HG02885 (cell line): ENCODE measurements around the gene YBX1.

Experiments
- ATAC-seq: cut with Tn5 transposase; IDR thresholded peaks from one replicate; pipeline ENCODE4 v1.9.1; 2021; ENCODE audit warnings: mild to moderate bottlenecking; ENCODE audit not compliant: unreplicated experiment, poor library complexity

The YBX1 gene

GRCh38 chr1:42733415-42734200, 51.4 kb downstream of the YBX1 start:
- ATAC-seq = no peak

- no peak for ATAC-seq
These were observed 52.2 kb downstream of the YBX1 start for GRCh38 chr1:42734201-42735035.

GRCh38 chr1:42735056-42735455, 52.8 kb downstream of the YBX1 start:
- no peak for ATAC-seq

DNA sequence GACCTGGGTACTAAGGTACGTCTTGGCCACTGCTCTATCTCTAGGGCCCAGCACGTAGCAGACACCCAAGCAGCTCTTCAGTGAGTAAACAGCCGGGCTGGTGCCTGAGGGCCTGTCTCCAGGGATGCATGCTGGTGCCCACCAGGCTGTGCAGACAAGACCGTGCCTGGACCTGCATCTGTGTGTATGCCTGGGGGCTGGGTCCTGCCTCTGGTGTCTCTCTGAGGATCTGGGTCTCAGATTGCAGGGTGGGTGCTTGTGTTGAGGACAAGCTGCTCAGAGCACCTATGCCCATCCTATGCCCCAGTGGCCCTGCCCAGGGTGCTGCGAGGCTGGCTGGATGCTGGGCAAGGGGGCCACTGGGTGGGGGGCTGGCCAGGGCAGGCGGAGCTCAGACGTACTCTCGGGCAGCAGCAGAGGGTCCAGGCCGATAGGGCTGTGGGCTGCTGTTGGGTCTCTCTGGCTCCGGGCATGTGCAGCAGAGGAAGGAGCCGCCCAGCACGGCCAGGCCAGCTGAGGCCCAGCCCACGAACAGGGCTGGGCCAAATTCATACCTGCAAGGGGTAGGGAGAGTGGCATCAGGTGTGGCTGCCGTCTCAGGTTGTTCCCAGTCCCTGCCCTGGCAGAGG, 53.4 kb downstream of the YBX1 start:
- ATAC-seq = no peak

GRCh38 chr1:42736152-42736551, 53.9 kb downstream of the YBX1 start:
- no peak for ATAC-seq

GRCh38 chr1:42736571-42737200, 54.5 kb downstream of the YBX1 start:
- no peak for ATAC-seq

DNA sequence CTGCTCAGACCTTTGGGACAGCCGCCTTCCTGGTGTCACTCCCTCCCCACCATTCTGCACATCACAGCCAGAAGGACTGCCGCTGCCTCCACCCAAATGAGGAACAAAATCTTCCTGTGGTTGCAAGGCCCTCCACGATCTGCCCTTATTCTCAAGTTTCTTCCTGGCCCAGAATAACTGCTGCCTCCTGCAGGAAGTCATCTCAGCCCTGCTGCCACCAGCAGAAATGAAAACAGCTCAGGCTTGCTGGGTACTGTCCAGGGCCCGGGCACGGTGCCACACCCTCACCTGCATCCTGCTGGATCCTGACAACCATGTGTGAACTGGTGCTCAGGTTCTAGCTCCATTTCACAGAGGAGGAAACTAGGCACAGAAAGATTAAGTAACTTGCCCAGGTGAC, 55.0 kb downstream of the YBX1 start:
- no peak for ATAC-seq

DNA sequence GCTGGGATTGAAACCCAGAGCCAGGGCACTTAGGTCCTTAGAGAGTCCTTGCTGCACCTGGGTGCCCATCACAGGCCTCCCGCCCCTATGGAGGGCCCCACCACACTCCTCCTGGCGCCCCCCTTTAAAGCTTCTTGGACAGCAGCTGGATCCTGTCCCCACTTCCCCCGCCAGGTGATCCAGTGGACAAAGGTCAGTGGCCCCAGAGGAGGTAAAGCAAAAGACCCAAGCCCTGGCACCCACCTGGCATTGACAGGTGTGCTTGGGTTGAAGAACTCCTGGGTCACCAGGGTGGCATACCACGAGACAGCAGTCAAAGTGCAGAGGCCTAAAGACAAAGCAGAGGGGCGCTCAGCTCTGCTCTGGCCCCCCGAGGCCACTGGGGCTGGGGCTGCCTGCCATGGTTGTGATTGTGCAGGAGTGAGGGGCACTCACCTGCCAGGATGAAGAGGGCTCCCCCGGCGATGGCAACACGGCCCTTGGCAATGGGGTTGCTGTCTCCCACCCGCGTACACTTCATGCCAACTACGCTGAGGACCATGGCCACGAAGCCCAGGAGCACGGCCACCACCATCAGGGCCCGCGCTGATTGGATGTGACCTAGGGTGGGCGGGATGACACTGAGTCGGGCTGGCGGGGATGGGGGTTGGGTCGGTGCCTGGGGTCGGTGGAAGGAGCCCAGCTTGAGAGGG, 55.9 kb downstream of the YBX1 start:
- no peak for ATAC-seq

DNA sequence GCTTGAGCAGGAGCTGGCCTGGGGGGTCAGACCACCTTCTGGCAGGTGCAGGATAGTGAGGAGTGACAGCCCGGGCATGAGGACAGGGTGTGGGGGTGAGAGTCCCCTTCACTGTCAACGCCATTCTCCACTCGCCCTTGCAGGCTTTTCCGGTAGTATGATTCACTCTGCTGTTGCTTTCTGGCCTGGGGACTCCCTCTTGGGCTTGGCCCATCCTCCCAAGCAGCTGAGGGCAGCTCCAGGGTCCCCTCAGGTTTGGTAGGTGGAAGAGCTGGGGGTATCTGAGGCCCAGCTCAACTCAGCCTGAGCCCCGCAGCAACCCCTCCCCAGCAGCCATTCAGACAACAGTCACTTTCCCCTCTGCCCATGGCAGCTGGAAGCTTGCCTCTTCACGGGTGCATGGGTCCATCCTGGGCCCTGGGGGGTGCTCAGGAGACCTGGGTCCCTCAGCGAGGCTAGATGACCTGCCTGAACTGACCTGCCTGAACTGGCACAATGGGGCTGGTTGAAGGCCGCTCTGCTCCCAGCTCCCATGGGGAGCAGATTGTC, 56.5 kb downstream of the YBX1 start:
- no peak for ATAC-seq

DNA sequence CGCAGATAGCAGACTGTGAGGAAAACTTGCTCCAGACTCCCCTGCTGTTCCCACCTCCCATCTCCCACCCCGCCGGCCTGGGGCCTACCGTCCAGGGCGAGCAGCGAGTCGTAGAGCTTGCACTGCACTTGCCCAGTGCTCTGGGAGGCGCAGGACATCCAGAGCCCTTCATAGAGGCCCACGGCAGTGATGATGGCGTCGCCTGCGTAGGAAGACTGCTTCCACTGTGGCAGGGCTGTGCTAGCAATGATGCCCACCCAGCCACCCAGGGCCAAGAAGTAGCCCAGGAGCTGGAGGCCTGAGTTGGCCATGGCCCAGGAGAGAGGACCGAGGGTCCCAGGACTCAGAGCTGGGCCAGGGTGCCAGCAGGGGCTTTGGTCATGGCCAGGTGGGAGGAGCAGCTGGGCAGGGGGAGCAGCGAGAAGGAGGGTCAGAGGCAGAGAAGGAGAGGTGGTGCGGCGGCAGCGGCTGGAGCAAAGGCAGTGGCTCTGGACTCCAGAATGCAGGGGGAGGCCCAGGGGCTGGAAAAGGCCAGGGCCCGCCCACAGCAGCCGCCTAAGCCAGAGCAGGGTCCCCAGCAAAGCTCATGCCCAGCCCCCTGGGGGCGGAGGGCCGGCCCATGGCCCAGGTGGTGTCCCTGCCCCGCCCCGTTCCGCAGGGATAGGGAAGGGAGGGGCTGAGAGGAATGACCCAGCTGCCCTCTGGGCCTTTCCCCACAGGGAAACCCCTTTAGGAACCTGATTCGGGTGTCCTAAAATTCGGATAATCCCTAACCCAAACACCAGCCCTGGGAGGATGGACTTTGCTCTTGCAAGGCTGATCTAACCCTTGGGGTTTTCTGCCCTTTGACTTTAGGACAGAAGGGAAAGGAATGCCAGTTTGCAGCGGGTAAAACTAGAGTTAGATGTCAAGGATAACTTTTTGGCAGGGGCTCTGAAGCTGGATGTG, 57.8 kb downstream of the YBX1 start, which contains the start of gene CLDN19:
TSS of gene CLDN19 (minus strand) at position 484 of the 948 bp plus-strand sequence. CDS start at position 311, 173 bp downstream.
- no peak for ATAC-seq

GRCh38 chr1:42740851-42741580, 58.8 kb downstream of the YBX1 start:
- ATAC-seq = no peak

GRCh38 chr1:42741706-42742105, 59.5 kb downstream of the YBX1 start:
- no peak for ATAC-seq

- ATAC-seq = no peak
These were observed 59.9 kb downstream of the YBX1 start for GRCh38 chr1:42742141-42742540.

DNA sequence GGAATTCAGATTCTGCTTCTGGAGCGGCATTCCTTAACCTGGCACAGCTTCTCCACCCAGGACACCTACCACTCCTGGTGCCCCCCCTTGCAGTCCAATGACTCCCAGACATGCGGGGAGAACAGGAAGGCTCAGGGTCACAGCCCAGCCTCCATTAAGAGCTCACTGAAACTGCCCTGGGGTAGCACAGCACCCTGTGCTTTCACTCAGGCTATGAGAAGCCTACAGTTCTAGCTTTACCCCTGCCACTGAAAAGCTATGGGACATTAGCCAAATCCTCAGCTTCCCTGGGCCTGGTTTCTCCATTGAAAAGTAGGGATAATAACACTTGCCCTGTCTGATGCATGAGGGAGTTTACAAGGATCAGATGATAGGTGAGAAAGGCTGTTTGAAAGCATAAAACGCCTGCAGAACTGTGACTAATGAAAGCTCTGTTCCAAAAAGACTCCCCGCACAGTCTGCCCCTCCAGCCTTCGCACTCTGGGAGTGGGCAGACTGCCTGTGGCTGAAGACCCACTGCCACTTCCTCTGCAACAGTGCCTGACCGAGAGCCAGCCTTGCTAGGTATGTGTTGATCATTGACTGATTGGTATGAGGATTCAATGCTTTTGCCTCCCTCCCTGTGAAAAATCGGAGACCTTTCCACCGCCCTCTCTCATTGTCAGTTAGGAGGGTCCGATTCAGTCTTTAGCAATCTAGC, 60.5 kb downstream of the YBX1 start:
- no peak for ATAC-seq

- ATAC-seq = no peak
These were observed 61.3 kb downstream of the YBX1 start for GRCh38 chr1:42743317-42744147.

DNA sequence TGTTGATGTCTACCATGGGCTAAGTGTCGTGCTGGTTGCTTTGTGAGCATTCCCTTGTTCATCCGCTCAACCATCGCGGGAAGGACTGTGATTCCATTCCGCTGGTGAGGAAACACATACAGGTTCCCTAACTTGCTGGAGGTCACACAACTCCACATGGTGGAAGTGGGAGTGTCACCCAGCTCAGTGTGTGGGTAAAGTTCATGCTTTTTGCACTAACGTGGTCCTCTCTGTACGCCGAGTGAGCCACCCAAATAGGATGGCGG, 61.9 kb downstream of the YBX1 start:
- ATAC-seq = no peak

DNA sequence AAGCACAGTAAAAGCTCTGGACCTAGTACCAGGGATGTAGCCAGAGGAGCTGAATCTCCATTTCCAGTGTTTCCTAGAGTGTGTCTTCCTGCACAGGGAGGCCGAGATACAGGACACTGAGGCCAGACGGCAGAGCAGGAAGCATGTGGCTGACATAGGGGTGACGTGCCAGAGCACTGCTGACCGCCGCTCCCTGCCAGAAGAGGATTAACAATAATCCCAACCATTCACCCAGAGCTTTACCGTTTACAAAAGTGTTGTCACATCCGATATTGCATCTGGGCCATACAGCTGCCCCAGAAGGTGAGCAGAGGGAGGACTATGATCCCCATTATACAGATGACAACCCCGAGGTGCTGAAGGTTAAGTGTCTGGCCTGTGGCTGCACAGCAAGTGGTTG, 63.6 kb downstream of the YBX1 start:
- no peak for ATAC-seq
